ENCODE data around the gene LACRT.
"Not testable (repeated sequence)": the region's sequence is repeated elsewhere in the genome, so short reads cannot be mapped to it uniquely, and the experiment has no call there.

Gene LACRT

GRCh38 chr12:54639112-54639511 is 4.4 kb upstream of the LACRT start:
- DNase-seq (ENCODE audit: low spot score), result not testable (repeated sequence)

- no peak for DNase-seq (ENCODE audit: low spot score)
Observed at GRCh38 chr12:54631988-54632728, 2.5 kb downstream of the LACRT start.

GRCh38 chr12:54631551-54631950 is 3.1 kb downstream of the LACRT start:
- DNase-seq (ENCODE audit: low spot score), result no peak

DNA sequence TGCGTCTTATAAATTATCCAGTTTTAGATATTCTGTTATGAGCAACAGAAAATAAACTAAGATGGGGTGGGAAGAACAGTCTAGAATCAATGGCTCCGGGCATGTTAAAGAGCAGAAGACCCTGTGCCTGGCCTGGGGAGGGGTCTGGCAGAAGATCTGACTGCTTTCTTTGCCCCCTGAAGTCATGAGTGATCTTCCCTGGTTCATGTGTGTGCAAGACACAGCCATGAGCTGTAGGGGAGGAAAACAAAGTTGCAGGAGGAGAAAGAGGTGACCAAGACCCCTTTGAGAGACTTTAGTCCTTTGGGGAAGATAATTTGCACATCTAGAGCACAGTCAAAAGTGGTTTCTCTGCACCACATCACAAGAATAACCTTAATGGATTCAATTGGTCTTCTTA is 4.8 kb downstream of the LACRT start:
- DNase-seq (ENCODE audit: low spot score), result no peak

- no peak for DNase-seq (ENCODE audit: low spot score)
Observed at GRCh38 chr12:54628186-54628846, 6.4 kb downstream of the LACRT start.

DNA sequence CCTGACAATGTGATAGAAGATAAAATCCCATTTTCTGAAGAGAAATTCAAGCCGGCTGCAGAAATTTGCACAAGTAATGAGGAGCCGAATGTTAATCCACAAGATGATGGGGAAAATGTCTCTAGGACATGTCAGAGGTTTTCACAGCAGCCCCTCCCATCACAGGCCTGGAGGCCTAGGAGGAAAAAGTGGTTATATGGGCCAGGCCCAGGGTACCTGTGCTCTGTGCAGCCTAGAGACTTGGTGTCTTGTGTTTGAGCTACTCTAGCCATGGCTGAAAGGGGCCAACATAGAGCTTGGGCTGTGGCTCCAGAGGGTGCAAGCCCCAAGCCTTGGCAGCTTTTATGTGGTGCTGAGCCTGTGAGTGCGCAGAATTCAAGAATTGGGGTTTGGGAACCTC is 7.4 kb downstream of the LACRT start:
- no peak for DNase-seq (ENCODE audit: low spot score)

DNA sequence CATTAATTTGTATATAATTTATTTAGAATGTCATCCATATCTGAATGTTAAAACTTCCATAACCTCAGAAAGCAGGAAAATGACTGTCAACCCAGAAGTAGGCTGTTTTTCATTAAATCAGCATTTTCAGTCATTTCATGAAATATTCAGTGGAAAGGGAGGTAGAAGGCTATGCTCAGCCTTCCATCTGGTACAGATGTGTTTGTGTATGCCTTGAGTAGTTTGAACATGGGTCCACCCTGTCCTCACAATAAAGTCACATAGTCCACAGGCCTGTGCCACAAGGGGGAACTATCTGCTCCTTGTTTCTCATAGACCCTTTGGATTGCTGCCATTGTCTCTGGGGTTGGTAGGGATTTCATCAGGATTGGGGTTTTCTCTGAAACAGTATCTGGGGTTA is 9.1 kb downstream of the LACRT start:
- DNase-seq (ENCODE audit: low spot score), result no peak

GRCh38 chr12:54624315-54625279 is 10.1 kb downstream of the LACRT start:
- no peak for DNase-seq (ENCODE audit: low spot score)

GRCh38 chr12:54622463-54623183 is 12.1 kb downstream of the LACRT start:
- no peak for DNase-seq (ENCODE audit: low spot score)

- DNase-seq (ENCODE audit: low spot score), result no peak
Observed at GRCh38 chr12:54616933-54617680, 17.6 kb downstream of the LACRT start.

DNA sequence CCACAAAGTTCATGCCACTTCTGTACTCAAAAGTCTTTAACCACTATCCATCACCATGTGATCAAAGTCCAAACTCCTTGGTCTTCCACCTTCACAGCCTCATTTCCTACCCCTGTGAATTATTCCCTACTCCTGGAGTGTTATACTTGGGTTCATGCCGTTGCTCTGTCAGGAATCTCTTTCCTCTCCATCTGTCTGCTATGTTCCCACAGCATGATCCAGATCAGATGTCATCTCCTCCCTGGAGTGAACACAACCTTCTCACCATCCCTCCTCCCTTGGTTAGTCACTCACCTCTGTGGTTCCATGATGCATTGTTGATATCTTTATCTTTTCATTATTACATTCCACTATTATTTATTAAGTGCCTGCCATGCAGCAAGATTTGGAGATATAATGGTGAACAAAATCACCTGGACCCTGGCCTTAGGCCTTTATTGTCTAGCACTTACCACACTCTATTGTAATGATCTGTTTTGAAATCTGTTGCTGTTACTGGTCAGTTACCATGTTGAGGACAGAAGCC is 22.4 kb downstream of the LACRT start:
- DNase-seq (ENCODE audit: low spot score), result no peak

GRCh38 chr12:54611715-54612149 is 23.0 kb downstream of the LACRT start:
- no peak for DNase-seq (ENCODE audit: low spot score)

DNA sequence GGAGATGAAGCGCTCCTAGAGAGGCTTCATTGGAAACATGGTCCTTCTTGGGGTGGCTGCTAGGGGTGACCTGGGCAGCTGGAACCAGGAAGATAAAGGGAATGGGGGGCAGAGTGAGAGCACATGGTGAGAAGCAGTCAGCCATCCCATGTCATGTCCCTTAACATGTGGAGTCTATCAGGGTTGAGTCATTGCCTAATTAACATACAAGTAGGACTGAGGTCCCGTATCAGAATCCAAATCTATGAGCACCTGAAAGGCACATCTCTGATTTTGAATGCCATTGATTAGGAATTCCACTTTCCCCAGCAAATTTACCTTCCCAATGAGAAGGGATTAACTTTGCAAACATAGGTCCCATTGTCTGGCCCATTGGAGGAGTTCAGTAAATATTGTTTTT is 25.9 kb downstream of the LACRT start:
- no peak for DNase-seq (ENCODE audit: low spot score)

- no peak for DNase-seq (ENCODE audit: low spot score)
Observed at GRCh38 chr12:54608156-54608555, 26.5 kb downstream of the LACRT start.

DNA sequence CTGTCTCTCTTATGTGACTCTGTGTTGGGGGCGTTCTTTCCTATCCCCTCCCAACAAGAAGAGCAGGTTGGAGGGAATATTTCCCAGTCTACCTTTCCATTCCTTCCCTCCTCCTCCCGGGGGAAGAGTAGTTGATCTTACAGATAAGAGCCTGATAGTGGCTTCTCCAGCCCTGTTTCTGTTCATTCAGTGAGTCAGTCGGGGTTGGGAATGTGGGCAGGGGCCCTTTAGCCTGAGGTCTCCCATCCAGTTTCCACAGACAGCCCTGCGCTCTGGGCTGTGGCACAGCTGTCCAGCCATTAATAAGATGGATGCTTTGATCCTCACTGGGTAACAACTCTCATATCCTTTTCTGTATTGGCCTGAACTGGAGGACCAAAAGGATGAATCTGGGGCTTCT is 28.1 kb downstream of the LACRT start:
- no peak for DNase-seq (ENCODE audit: low spot score)

GRCh38 chr12:54605138-54605970 is 29.3 kb downstream of the LACRT start:
- no peak for DNase-seq (ENCODE audit: low spot score)

GRCh38 chr12:54604436-54604835 is 30.3 kb downstream of the LACRT start:
- no peak for DNase-seq (ENCODE audit: low spot score)

GRCh38 chr12:54603872-54604271 is 30.8 kb downstream of the LACRT start:
- DNase-seq (ENCODE audit: low spot score), result no peak

- peak; percentile 35 for DNase-seq (ENCODE audit: low spot score)
Observed at GRCh38 chr12:54603173-54603814, 31.4 kb downstream of the LACRT start.

All from hematopoietic multipotent progenitor cell treated with erythropoietin and hydrocortisone succinate and interleukin-3 and kit ligand, for 17 days (in vitro differentiated cells).